Measurements from ENCODE around the gene DENND6B.

GRCh38 chr22:50286275-50286674 is 40.5 kb downstream of the DENND6B start:
- TF ChIP-seq CTCF (IDR thresholded peaks at IDR 0.05) (no peak), POLR2A (IDR thresholded peaks at IDR 0.05) (no peak)

Data from Peyer's patch (tissue), 4 donors.